Adrenal gland (tissue), 5 donors: ENCODE measurements around the gene PEPD.

Source experiments
- CTCF ChIP-seq, 6 experiments: fragments of 450-650 bp in 4 of 6; fragments of 200-600 bp in 2 of 6; sonication (generic) in 1 of 6; IDR thresholded peaks; 1 replicate in 5 of 6; 2 replicates in 1 of 6; pipeline versions ENCODE4 v1.5.1 to v1.8.0; 2016 to 2021; ENCODE audit warnings: antibody characterized with exemption in 6 of 6, mild to moderate bottlenecking in 2 of 6, moderate library complexity in 1 of 6
- POLR2A ChIP-seq, 2 donors: fragments of 450-650 bp; IDR thresholded peaks; one replicate each; pipeline ENCODE4 v1.6.1; 2017; ENCODE audit warnings: antibody characterized with exemption in 2 of 2, mild to moderate bottlenecking in 2 of 2, moderate library complexity in 1 of 2
- donor health status: DM: no; HTN: no; CAD: no.

GRCh38 chr19:33363476-33363875 lies 158.1 kb downstream of the PEPD start:
- TF ChIP-seq CTCF (IDR thresholded peaks at IDR 0.05) (no peak), POLR2A (IDR thresholded peaks at IDR 0.05) (no peak)
